ENCODE results near the gene PPM1E. TPM values are rescaled to one million over a fixed set of nuclear protein-coding genes. Genes with fewer than 3 reads are reported as not detected.

PPM1E gene
- total and polyA plus RNA-seq, 5 experiments from 2014 or later: 0.05 TPM; not detected in 4

DNA sequence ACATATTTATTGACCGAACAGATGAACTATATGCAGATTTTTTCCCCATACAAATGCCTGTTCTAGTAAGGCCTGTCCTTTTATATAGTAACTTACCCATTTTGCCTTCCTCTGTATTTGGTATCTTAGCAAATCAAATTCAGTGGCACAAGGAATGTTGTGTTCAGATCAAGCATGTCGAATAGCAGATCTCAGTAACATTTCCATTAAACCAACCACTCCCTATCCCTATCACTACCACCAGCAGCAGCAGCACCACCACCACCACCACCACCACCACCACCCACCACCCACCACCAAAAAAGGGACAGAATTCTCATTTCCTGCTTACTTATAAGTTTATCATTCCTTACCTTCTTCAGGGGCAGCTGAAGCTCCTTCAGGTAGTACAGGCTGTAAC is 256.3 kb downstream of the PPM1E start:
- Mint-ChIP-seq H3K36me3 (peaks cover 4 to 64% (median 9%) of the 10 kb centered on the region in 3 donors), H3K4me1 (no peaks in the 10 kb centered on the region), H3K27ac (no peak overlapping the region), H3K27me3 (no peaks in the 10 kb centered on the region), H3K9me3 (no peaks in the 10 kb centered on the region), H3K4me3 (no peak overlapping the region)
- DNase-seq (no peak), ATAC-seq (no peak)
- POLR2A ChIA-PET: interaction anchor here (0.6 kb wide), 1 partner anchor 93 kb away, joined by 5 read pairs; no protein-coding TSS in a partner anchor

- ATAC-seq (no peak), DNase-seq (no peak)
- no peak overlapping the region for H3K27ac Mint-ChIP-seq
- peaks cover 0 to 69% (median 26%) of the 10 kb centered on the region in 3 donors for H3K36me3 Mint-ChIP-seq
- no peaks in the 10 kb centered on the region for H3K4me1 Mint-ChIP-seq
- no peaks in the 10 kb centered on the region for H3K27me3 Mint-ChIP-seq
- H3K4me3 Mint-ChIP-seq: no peak overlapping the region
- POLR2A ChIA-PET: no interaction called here
- H3K9me3 Mint-ChIP-seq: no peaks in the 10 kb centered on the region
Measured at GRCh38 chr17:59018019-59018418, 262.4 kb downstream of the PPM1E start.

DNA sequence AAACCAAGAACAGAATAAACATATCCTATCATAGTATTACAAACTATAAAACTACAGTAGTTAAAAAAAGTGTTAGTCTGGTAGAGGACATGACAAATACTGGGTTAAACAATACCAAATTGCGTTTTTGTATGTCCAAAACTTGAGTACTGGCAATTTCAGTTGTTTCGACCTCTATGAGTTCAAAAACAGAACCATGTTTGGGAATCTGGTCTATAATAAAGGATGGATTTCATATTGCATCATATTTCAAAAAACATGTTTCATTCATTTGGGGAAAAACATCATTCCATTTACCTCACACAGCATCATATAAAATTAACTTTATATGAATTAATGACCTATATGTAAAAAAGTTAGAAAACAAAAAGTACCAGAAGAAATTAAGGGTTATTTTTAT is 269.3 kb downstream of the PPM1E start:
- POLR2A ChIA-PET: no interaction called here
- Mint-ChIP-seq H3K9me3 (no peaks in the 10 kb centered on the region), H3K4me3 (no peak overlapping the region), H3K36me3 (peaks cover 0 to 53% (median 12%) of the 10 kb centered on the region in 3 donors), H3K4me1 (peaks cover 2 to 8% (median 4%) of the 10 kb centered on the region in 4 donors), H3K27ac (no peak overlapping the region), H3K27me3 (no peaks in the 10 kb centered on the region)
- ATAC-seq (no peak), DNase-seq (no peak)

DNA sequence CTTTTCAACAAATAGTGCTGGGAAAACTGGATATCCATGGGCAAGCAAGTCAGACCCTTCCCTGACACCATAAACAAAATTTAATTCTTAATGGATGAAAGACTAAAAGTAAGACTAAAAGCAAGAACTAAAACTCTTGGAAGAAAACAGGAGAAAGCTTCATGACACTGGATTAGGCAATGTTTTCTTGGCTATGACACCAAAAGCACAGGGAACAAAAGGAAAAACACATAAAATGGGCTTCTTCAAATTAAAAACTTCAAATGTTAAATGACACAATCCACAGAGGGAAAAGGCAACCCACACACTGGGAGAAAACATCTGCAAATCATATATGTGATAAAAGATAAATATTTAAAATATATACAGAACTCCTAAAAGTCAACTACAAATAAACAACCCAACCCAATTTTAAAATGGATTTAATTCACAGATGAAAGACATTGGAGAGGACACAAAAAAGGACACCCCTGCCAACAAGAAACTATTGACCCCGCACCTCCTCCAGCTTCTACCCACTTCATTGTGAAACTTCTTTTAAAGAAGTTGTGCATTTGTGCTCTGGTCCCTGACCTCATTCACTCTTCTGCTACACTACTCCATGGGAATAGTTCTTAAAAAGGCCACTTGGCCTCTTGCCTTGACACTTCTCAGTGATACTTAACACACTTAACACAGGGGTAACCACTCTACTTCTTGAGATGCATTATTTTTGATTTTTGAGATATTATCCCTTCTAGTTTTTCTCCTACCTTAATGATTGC is 270.7 kb downstream of the PPM1E start:
- POLR2A ChIA-PET: no interaction called here
- Mint-ChIP-seq H3K4me1 (peaks cover 2 to 8% (median 4%) of the 10 kb centered on the region in 4 donors), H3K36me3 (peaks cover 0 to 49% (median 4%) of the 10 kb centered on the region in 3 donors), H3K9me3 (no peaks in the 10 kb centered on the region), H3K27me3 (no peaks in the 10 kb centered on the region), H3K27ac (peak overlapping the region in 6 of 10 donors; percentile 4 to 61 (median 36)), H3K4me3 (no peak overlapping the region)
- ATAC-seq: no peak
- no peak for DNase-seq

- no peaks in the 10 kb centered on the region for H3K27me3 Mint-ChIP-seq
- peaks cover 2 to 8% (median 4%) of the 10 kb centered on the region in 4 donors for H3K4me1 Mint-ChIP-seq
- POLR2A ChIA-PET: no interaction called here
- ATAC-seq (no peak), DNase-seq (no peak)
- no peak overlapping the region for H3K4me3 Mint-ChIP-seq
- no peaks in the 10 kb centered on the region for H3K9me3 Mint-ChIP-seq
- H3K27ac Mint-ChIP-seq: peak overlapping the region in 8 of 10 donors; percentile 6 to 54 (median 37)
- peaks cover 0 to 57% (median 2%) of the 10 kb centered on the region in 3 donors for H3K36me3 Mint-ChIP-seq
Measured at GRCh38 chr17:59027750-59028149, 272.1 kb downstream of the PPM1E start.

DNA sequence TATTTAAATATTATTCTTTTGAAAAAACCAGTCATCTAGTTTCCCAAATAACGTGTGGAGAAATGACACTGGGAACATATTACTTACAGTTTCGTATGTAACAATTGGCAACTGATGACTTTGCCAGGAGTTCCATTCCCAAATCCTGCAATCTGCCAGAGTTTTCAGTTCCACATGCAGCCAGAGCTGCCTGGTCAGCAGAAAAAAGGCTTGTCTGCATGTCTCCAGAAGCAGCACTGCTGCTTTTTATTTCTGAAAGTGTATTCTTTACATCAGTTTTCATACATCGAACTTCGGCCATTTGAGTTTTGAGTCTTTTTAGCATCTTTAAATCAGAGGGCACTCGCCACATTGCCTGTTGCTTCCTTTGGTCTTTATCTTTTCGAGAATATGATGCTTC is 272.7 kb downstream of the PPM1E start:
- no peaks in the 10 kb centered on the region for H3K27me3 Mint-ChIP-seq
- peaks cover 2 to 8% (median 4%) of the 10 kb centered on the region in 4 donors for H3K4me1 Mint-ChIP-seq
- no peak overlapping the region for H3K4me3 Mint-ChIP-seq
- no peaks in the 10 kb centered on the region for H3K9me3 Mint-ChIP-seq
- DNase-seq: no peak
- no peak for ATAC-seq
- POLR2A ChIA-PET: interaction anchor here (0.6 kb wide), 1 partner anchor 334 kb away, joined by 3 read pairs; no protein-coding TSS in a partner anchor
- H3K27ac Mint-ChIP-seq: peak overlapping the region in 1 of 10 donors; percentile 19
- H3K36me3 Mint-ChIP-seq: peaks cover 0 to 59% (median 2%) of the 10 kb centered on the region in 3 donors

- Mint-ChIP-seq H3K27ac (peak overlapping the region in 1 of 10 donors; percentile 70), H3K27me3 (no peaks in the 10 kb centered on the region), H3K9me3 (no peaks in the 10 kb centered on the region), H3K4me3 (no peak overlapping the region), H3K36me3 (peaks cover 0 to 74% (median 2%) of the 10 kb centered on the region in 3 donors), H3K4me1 (peaks cover 2 to 8% (median 4%) of the 10 kb centered on the region in 4 donors)
- POLR2A ChIA-PET: no interaction called here
- DNase-seq: no peak
- no peak for ATAC-seq
Measured at GRCh38 chr17:59030811-59031210, 275.2 kb downstream of the PPM1E start.

Other genes starting within 250 kb of the PPM1E start
- gene MTMR4, start 241.2 kb upstream of the PPM1E start, total RNA-seq: 10 to 100 TPM; 50.6 to 54.6 TPM
- gene MTMR4, start 241.2 kb upstream of the PPM1E start, polyA plus RNA-seq: 10 to 100 TPM; 14.8 to 22.4 (median 16.6) TPM
- gene TEX14, start 63.8 kb upstream of the PPM1E start, total RNA-seq: 1 to 10 TPM; 1.1 to 1.3 TPM
- gene TEX14, start 63.8 kb upstream of the PPM1E start, polyA plus RNA-seq: under 1 TPM in 2 of 3 donors, not detected in 1; 0.24 to 0.56 TPM
- gene RAD51C, start 63.3 kb upstream of the PPM1E start, total RNA-seq: 10 to 100 TPM; 25.9 to 31.0 TPM
- gene RAD51C, start 63.3 kb upstream of the PPM1E start, polyA plus RNA-seq: 10 to 100 TPM; 46.6 to 50.7 (median 47.9) TPM